GM23338 (cell line): ENCODE data around the gene OGDHL. TPM values are rescaled to one million over a fixed set of nuclear protein-coding genes. Genes with fewer than 3 reads are reported as not detected.
A peak's percentile ranks its signal among the peaks of the same experiment; 100 is the strongest.

Experiments
- ATAC-seq: fragments of 200-7000 bp; cut with Tn5 transposase; 3 replicates; pipeline ENCODE4 v1.9.1; 2020
- DNase-seq: peaks from one replicate; pipeline ENCODE4 v3.0.0-alpha.2; 2015; ENCODE audit warnings: low spot score
- H2AFZ ChIP-seq: fragments of 200-600 bp; sonication (generic); 2 replicates; pipeline ENCODE4 v1.8.0; 2016; ENCODE audit warnings: antibody characterized with exemption, mild to moderate bottlenecking, moderate library complexity
- H3F3A ChIP-seq: fragments of 200-600 bp; sonication (generic); replicated peaks from 2 replicates; pipeline ENCODE4 v1.8.0; 2017; ENCODE audit warnings: antibody characterized with exemption, mixed run types, low read depth
- H3K27ac ChIP-seq: fragments of 200-600 bp; sonication (generic); 2 replicates; pipeline ENCODE4 v1.6.1; 2016; ENCODE audit warnings: low read depth
- H3K27me3 ChIP-seq: fragments of 200-600 bp; sonication (generic); 2 replicates; pipeline ENCODE4 v1.8.0; 2016; ENCODE audit warnings: mild to moderate bottlenecking, mixed run types, moderate library complexity; ENCODE audit not compliant: insufficient read depth
- H3K36me3 ChIP-seq: fragments of 200-600 bp; sonication (generic); 2 replicates; pipeline ENCODE4 v1.8.0; 2016; ENCODE audit warnings: mild to moderate bottlenecking; ENCODE audit not compliant: insufficient read depth
- H3K4me1 ChIP-seq: fragments of 200-600 bp; sonication (generic); 2 replicates; pipeline ENCODE4 v1.8.0; 2016; ENCODE audit warnings: mild to moderate bottlenecking, moderate library complexity; ENCODE audit not compliant: insufficient read depth
- H3K4me2 ChIP-seq: fragments of 200-600 bp; sonication (generic); 2 replicates; pipeline ENCODE4 v1.7.1; 2017; ENCODE audit warnings: mixed run types
- H3K4me3 ChIP-seq: fragments of 200-600 bp; sonication (generic); 2 replicates; pipeline ENCODE4 v1.6.1; 2016; ENCODE audit warnings: mixed run types
- H3K79me2 ChIP-seq: fragments of 200-600 bp; sonication (generic); replicated peaks from 2 replicates; pipeline ENCODE4 v1.8.0; 2017; ENCODE audit warnings: mild to moderate bottlenecking; ENCODE audit not compliant: insufficient read depth
- H3K9me2 ChIP-seq: fragments of 200-600 bp; sonication (generic); 2 replicates; pipeline ENCODE4 v1.8.0; 2017; ENCODE audit not compliant: insufficient read depth
- H4K20me1 ChIP-seq: fragments of 200-600 bp; sonication (generic); replicated peaks from 2 replicates; pipeline ENCODE4 v1.8.0; 2017; ENCODE audit warnings: mild to moderate bottlenecking; ENCODE audit not compliant: insufficient read depth
- H3K27ac Mint-ChIP-seq: 2 replicates; pipeline ENCODE4 v1.8.0; 2020; ENCODE audit warnings: inconsistent platforms, mild to moderate bottlenecking, moderate library complexity, mixed read lengths
- H3K27me3 Mint-ChIP-seq: 3 replicates; pipeline ENCODE4 v1.8.0; 2022; ENCODE audit warnings: low read depth, mild to moderate bottlenecking, moderate library complexity, mixed read lengths, inconsistent platforms; ENCODE audit not compliant: insufficient read depth, poor library complexity
- H3K36me3 Mint-ChIP-seq: 3 replicates; pipeline ENCODE4 v1.8.0; 2021; ENCODE audit warnings: low read depth, mild to moderate bottlenecking, inconsistent platforms, moderate library complexity, mixed read lengths
- H3K4me1 Mint-ChIP-seq: 3 replicates; pipeline ENCODE4 v1.8.0; 2020; ENCODE audit warnings: mild to moderate bottlenecking, inconsistent platforms, mixed read lengths
- H3K4me3 Mint-ChIP-seq: 3 replicates; pipeline ENCODE4 v1.8.0; 2021; ENCODE audit warnings: moderate library complexity, mild to moderate bottlenecking, inconsistent platforms, mixed read lengths
- H3K9me3 Mint-ChIP-seq: 3 replicates; pipeline ENCODE4 v1.8.0; 2020; ENCODE audit warnings: moderate library complexity, mild to moderate bottlenecking, inconsistent platforms, mixed read lengths
- CREB1 ChIP-seq: fragments of 250-450 bp; sonication (Bioruptor Pico); IDR thresholded peaks from 2 replicates; pipeline ENCODE4 v1.5.0; 2020; ENCODE audit warnings: low read depth, mild to moderate bottlenecking, moderate library complexity
- CTCF ChIP-seq, 2 experiments: fragments of 200-600 bp in 1 of 2; sonication (generic) in 1 of 2; conservative IDR thresholded peaks; 2 replicates each; pipeline versions ENCODE4 v1.5.1 to v1.6.1; 2016 to 2017; ENCODE audit warnings: antibody characterized with exemption in 2 of 2, low read depth in 2 of 2, mild to moderate bottlenecking in 2 of 2, moderate library complexity in 1 of 2
- ETS1 ChIP-seq: IDR thresholded peaks from 2 replicates; pipeline ENCODE4 v1.6.1; 2016; ENCODE audit warnings: antibody characterized with exemption
- EZH2 ChIP-seq: fragments of 200-600 bp; sonication (generic); IDR thresholded peaks from one replicate; pipeline ENCODE4 v1.8.0; 2017; ENCODE audit warnings: antibody characterized with exemption, mild to moderate bottlenecking, low read depth; ENCODE audit not compliant: unreplicated experiment
- EZH2phosphoT487 ChIP-seq: fragments of 200-600 bp; sonication (generic); IDR thresholded peaks from one replicate; pipeline ENCODE4 v1.8.1; 2018; ENCODE audit warnings: antibody characterized with exemption; ENCODE audit not compliant: unreplicated experiment
- JUNB ChIP-seq: IDR thresholded peaks from one replicate; pipeline ENCODE4 v1.6.1; 2016; ENCODE audit warnings: antibody characterized with exemption; ENCODE audit not compliant: unreplicated experiment
- NANOG ChIP-seq: IDR thresholded peaks from 2 replicates; pipeline ENCODE4 v1.6.1; 2016; ENCODE audit warnings: antibody characterized with exemption, borderline replicate concordance
- POLR2AphosphoS5 ChIP-seq: IDR thresholded peaks from 2 replicates; pipeline ENCODE4 v1.6.1; 2016; ENCODE audit warnings: antibody characterized with exemption, low read depth
- REST ChIP-seq: IDR thresholded peaks from one replicate; pipeline ENCODE4 v1.6.1; 2018; ENCODE audit warnings: antibody characterized with exemption; ENCODE audit not compliant: unreplicated experiment
- STAT1 ChIP-seq: IDR thresholded peaks from one replicate; pipeline ENCODE4 v1.6.1; 2016; ENCODE audit warnings: antibody characterized with exemption; ENCODE audit not compliant: unreplicated experiment
- ZNF114 ChIP-seq: fragments of 250-450 bp; sonication (Bioruptor Pico); IDR thresholded peaks from 2 replicates; pipeline ENCODE4 v1.5.0; 2020; ENCODE audit warnings: mild to moderate bottlenecking, moderate library complexity
- ZNF331 ChIP-seq: fragments of 250-450 bp; sonication (Bioruptor Pico); IDR thresholded peaks from 2 replicates; pipeline ENCODE4 v1.5.0; 2020; ENCODE audit warnings: low read depth, mild to moderate bottlenecking, moderate library complexity
- ZNF462 ChIP-seq: fragments of 250-450 bp; sonication (Bioruptor Pico); IDR thresholded peaks from 2 replicates; pipeline ENCODE4 v1.5.0; 2020; ENCODE audit warnings: mild to moderate bottlenecking, moderate library complexity
- polyA plus RNA-seq: library from polyadenylated mRNA; unstranded; fragments of >200 nt; fragmentation: Nextera tagmentation; extraction: Ambion mirVana; gene quantifications from 2 replicates; pipeline ENCODE4 v1.2.1, GENCODE V29; 2016
- total RNA-seq: library from RNA; depleted of rRNA; stranded (reverse); fragments of >200 nt; shearing (Covaris generic); gene quantifications from 2 replicates; pipeline ENCODE4 v1.2.3, GENCODE V29; 2014

Gene OGDHL
- total and polyA plus RNA-seq, 2 experiments from 2014 or later = 8.3 to 15.5 TPM

- Histone ChIP-seq H2AFZ (peak overlapping the region; percentile 88), H3K79me2 (no peaks in the 10 kb centered on the region), H3K36me3 (no peaks in the 10 kb centered on the region), H3K4me2 (no peak overlapping the region), H3K4me1 (peaks cover 3% of the 10 kb centered on the region; the same call in 1 of the 2 replicates), H3K9me2 (no peaks in the 10 kb centered on the region), H3K4me3 (no peak overlapping the region), H4K20me1 (no peaks in the 10 kb centered on the region), H3F3A (no peaks in the 10 kb centered on the region), H3K27ac (no peak overlapping the region), H3K27me3 (no peaks in the 10 kb centered on the region)
- Mint-ChIP-seq H3K27ac (no peak overlapping the region), H3K9me3 (no peaks in the 10 kb centered on the region), H3K4me1 (0 out of 3 replicates have a peak, but pooled peaks cover 3% of the 10 kb centered on the region), H3K4me3 (no peak overlapping the region), H3K36me3 (no peaks in the 10 kb centered on the region), H3K27me3 (peaks cover 2% of the 10 kb centered on the region)
- TF ChIP-seq STAT1 (no peak), ZNF114 (no peak), CTCF (conservative IDR thresholded peaks at IDR 0.05; ENCODE audit: low read depth in 2 of 2) (no peak), JUNB (no peak), NANOG (no peak), EZH2 (no peak), CREB1 (CRISPR knock-in tag) (no peak), ETS1 (no peak), REST (no peak), ZNF462 (CRISPR knock-in tag) (no peak), POLR2AphosphoS5 (no peak), ZNF331 (CRISPR knock-in tag) (no peak), EZH2phosphoT487 (no peak)
- ATAC-seq (no peak), DNase-seq (no peak)
Measured at GRCh38 chr10:49791100-49791499, 29.0 kb upstream of the OGDHL start.
